ENCODE measurements around the gene STAT5A.
"Not testable (repeated sequence)": the region's sequence is repeated elsewhere in the genome, so short reads cannot be mapped to it uniquely, and the experiment has no call there.

The STAT5A gene

GRCh38 chr17:42287977-42288802 lies at the start of gene STAT5A:
Gene STAT5A (plus strand): TSS chr17:42288498. CDS start chr17:42289412, 914 bp downstream.
- peak; percentile 71 for DNase-seq

GRCh38 chr17:42239576-42239975 lies 48.7 kb upstream of the STAT5A start:
- DNase-seq: not testable (repeated sequence)

- DNase-seq: no peak
Measured at GRCh38 chr17:42240201-42240600, 48.1 kb upstream of the STAT5A start.

GRCh38 chr17:42240863-42241262 lies 47.4 kb upstream of the STAT5A start:
- peak; percentile 23 for DNase-seq

- DNase-seq: no peak
Measured at GRCh38 chr17:42241871-42242270, 46.4 kb upstream of the STAT5A start.

- DNase-seq: no peak
Measured at GRCh38 chr17:42243493-42243982, 44.8 kb upstream of the STAT5A start.

GRCh38 chr17:42244116-42244515 lies 44.2 kb upstream of the STAT5A start:
- not testable (repeated sequence) for DNase-seq

- DNase-seq: not testable (repeated sequence)
Measured at GRCh38 chr17:42245183-42245582, 43.1 kb upstream of the STAT5A start.

GRCh38 chr17:42246515-42246914 lies 41.8 kb upstream of the STAT5A start:
- DNase-seq: peak; percentile 23

GRCh38 chr17:42247734-42248133 lies 40.6 kb upstream of the STAT5A start:
- no peak for DNase-seq

GRCh38 chr17:42248351-42249179 lies 39.7 kb upstream of the STAT5A start:
- DNase-seq: peak; percentile 84

- no peak for DNase-seq
Measured at GRCh38 chr17:42249681-42250446, 38.4 kb upstream of the STAT5A start.

- no peak for DNase-seq
Measured at GRCh38 chr17:42251115-42251514, 37.2 kb upstream of the STAT5A start.

GRCh38 chr17:42252597-42253550 lies 35.4 kb upstream of the STAT5A start:
- DNase-seq: no peak

GRCh38 chr17:42253578-42253977 lies 34.7 kb upstream of the STAT5A start:
- DNase-seq: no peak

- no peak for DNase-seq
Measured at GRCh38 chr17:42255445-42255844, 32.9 kb upstream of the STAT5A start.

GRCh38 chr17:42260318-42260717 lies 28.0 kb upstream of the STAT5A start:
- no peak for DNase-seq

GRCh38 chr17:42264366-42264765 lies 23.9 kb upstream of the STAT5A start:
- DNase-seq: not testable (repeated sequence)

- DNase-seq: no peak
Measured at GRCh38 chr17:42266462-42266861, 21.8 kb upstream of the STAT5A start.

GRCh38 chr17:42266918-42267766 lies 21.2 kb upstream of the STAT5A start:
- DNase-seq: peak; percentile 92

- DNase-seq: no peak
Measured at GRCh38 chr17:42268236-42268635, 20.1 kb upstream of the STAT5A start.
